SHP77 (cell line): Measurements from ENCODE around the gene CDH3.

Experiments
- DNase-seq, 2 experiments: peaks; one replicate each; lab custom pipeline; 2025; lab: John Stamatoyannopoulos, UW

Gene CDH3

GRCh38 chr16:68644715-68645493 is at the start of gene CDH3:
Gene CDH3 (plus strand): TSS chr16:68645310. CDS start chr16:68645380, 70 bp downstream.
- no peak for DNase-seq

DNA sequence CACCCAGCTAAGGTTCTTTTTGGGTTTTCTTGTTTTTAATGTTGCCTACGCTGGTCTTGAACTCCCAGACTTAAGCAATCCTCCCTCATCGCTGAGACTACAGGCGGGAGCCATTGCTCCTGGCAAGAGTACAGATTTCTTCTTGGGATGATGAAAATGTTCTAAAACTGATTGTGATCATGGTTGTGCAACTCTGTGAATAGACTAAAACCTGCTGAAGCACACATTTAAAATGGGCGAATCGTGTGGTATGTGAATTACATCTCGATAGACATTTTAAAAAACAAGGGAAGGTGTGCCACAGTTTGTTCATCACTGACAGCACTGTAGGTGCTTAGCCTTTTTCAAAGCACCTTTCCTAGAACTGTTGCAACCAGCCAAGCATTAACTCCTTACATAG is 48.8 kb upstream of the CDH3 start:
- no peak for DNase-seq

- no peak for DNase-seq
Measured at GRCh38 chr16:68599586-68599985, 45.5 kb upstream of the CDH3 start.

- DNase-seq: no peak
Measured at GRCh38 chr16:68605746-68606145, 39.4 kb upstream of the CDH3 start.

DNA sequence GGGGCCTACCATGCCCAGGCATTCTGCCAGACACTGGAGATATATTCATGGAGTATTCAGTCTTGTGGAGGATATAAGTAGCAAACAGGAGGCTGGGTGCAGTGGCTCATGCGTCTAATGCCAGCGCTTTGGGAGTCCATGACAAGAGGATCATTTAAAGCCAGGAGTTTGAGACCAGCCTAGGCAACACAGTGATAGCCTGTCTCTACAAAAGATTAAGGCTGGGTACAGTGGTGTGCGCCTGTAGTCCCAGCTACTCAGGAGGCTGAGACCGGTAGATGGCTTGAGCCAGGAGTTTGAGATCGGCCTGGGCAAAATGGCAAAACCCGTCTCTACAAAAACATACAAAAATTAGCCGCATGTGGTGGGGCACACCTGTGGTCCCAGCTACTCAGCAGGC is 37.7 kb upstream of the CDH3 start:
- DNase-seq: no peak

GRCh38 chr16:68608330-68608729 is 36.8 kb upstream of the CDH3 start:
- no peak for DNase-seq

DNA sequence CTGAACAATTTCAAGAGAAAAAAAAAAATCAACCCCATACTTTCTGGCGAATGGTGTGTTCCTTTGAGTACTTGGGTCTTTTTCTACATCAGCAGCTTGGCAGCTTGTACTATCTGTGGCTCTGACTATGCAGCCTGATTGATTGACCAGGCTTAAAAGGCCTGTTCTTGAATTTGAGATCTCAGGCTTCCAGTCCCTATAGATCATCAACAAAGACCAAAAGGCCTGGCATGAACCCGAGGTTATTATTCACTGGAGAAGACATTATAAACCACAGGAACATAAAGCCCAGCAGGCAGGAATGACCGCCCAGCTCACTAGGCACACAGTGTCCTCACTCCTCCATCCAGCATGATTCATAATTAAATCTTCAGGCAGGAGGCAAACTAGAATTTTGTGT is 32.1 kb upstream of the CDH3 start:
- DNase-seq: no peak

GRCh38 chr16:68617734-68618133 is 27.4 kb upstream of the CDH3 start:
- DNase-seq: no peak

DNA sequence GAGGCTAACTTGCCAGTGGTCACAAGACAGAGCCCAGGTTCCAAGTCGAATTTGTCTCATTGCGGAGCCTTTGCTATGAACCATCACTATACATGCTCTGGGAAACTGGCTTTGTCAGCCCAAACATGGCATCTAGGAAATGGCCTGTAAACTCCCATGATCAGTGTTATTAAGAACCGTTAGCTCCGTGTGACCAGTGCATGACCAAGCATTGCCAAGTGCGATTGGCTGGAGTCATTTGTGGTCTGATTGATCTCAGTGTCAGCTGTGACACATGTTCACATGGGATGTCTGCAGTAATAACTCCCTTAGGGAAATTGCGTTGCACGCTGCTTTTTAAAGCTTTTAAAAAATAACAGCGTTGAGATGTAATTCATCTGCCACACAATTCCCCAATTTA is 18.6 kb upstream of the CDH3 start:
- no peak for DNase-seq

DNA sequence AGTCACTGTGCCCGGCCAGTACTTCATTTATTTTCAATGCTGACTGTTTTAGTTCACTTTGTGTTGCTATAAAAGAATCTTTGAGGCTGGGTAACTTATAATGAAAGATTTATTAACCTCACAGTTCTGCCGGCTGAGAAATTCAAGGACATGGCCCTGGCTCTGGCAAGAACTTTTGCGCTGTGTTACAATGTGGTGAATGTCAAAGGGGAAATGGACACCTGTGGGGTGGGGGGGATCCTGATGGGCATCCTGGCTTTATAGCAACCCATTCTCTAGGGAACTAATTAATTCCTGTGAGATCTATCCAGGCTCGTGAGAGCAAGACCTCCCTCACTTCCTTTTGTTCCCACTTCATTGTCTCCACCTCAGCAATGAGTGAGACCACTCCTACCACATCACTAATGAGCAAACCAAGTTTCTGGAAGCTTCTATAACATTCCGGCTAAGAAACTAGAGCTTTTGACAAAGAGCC is 17.1 kb upstream of the CDH3 start:
- DNase-seq: no peak

DNA sequence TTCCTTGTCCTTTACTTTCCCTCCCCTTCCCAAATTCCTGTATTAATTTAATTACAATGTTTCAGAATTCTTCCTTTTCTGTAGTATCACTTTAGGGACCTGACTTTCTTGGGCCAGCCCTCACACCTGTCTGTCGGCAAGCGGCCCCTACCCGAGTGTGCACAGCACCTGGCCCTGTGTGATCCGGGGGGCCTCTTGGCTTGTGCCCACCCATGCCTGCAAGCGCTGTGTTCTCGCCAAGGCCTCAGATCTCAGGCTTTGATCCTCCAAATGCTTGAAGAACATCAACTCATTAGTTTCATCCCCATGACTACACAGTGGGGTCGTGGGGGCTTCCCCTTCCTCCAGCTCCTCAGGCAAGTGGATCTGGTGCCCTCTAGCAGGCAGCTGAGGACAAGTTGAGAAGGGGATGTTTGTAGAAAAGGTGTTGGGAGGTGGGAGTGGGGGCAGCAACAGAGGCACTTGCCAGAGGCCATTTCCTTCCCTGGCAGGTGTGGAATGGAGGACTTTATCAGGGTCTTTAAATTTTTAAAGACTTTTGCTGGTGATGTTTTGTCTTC is 15.7 kb upstream of the CDH3 start:
- no peak for DNase-seq

GRCh38 chr16:68636064-68636560 is 9.0 kb upstream of the CDH3 start:
- no peak for DNase-seq

- DNase-seq: no peak
Measured at GRCh38 chr16:68636818-68637217, 8.3 kb upstream of the CDH3 start.

DNA sequence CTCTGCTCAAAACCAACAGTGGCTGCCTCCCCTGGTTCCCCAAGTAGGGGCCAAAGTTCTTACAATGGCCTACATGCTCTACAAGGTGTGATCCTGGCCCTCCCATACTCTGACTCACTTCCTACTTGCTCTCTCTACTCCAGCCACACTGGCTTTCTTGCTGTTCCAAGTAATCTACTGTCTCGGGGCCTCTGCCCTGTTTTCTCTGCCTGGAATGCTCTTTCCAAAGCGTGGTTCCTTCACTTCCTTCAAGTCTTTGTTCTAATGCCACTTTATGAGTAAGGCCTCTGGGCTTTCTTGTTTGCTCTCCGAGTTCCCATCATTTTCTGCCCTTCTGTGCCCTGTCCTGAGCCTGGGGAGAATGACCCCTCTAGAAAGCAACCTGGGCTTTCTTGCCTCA is 4.1 kb upstream of the CDH3 start:
- DNase-seq: no peak

DNA sequence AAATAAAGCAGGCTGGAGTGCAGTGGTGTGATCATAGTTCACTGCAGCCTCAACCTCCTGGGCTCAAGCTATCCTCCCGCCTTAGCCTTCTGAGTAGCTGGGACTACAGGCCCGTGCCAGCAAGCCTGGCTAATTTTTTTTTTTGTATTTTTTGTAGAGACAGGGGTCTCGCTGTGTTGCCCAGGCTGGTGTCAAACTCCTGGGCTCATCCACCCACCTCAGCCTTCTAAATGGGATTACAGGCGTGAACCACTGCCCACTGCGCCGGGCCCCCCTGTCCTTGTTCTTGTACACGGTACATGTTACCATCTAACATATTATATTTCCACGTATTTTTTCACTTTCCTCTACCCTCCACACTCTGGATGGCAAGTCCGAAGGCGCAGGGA is 3.1 kb upstream of the CDH3 start:
- DNase-seq: no peak

GRCh38 chr16:68642436-68643101 is 2.5 kb upstream of the CDH3 start:
- DNase-seq: peak; percentile 7 to 52

- DNase-seq: no peak
Measured at GRCh38 chr16:68643227-68643626, 1.9 kb upstream of the CDH3 start.

- DNase-seq: no peak
Measured at GRCh38 chr16:68643847-68644246, 1.3 kb upstream of the CDH3 start.

GRCh38 chr16:68644296-68644695 is 814 bp upstream of the CDH3 start:
- no peak for DNase-seq

DNA sequence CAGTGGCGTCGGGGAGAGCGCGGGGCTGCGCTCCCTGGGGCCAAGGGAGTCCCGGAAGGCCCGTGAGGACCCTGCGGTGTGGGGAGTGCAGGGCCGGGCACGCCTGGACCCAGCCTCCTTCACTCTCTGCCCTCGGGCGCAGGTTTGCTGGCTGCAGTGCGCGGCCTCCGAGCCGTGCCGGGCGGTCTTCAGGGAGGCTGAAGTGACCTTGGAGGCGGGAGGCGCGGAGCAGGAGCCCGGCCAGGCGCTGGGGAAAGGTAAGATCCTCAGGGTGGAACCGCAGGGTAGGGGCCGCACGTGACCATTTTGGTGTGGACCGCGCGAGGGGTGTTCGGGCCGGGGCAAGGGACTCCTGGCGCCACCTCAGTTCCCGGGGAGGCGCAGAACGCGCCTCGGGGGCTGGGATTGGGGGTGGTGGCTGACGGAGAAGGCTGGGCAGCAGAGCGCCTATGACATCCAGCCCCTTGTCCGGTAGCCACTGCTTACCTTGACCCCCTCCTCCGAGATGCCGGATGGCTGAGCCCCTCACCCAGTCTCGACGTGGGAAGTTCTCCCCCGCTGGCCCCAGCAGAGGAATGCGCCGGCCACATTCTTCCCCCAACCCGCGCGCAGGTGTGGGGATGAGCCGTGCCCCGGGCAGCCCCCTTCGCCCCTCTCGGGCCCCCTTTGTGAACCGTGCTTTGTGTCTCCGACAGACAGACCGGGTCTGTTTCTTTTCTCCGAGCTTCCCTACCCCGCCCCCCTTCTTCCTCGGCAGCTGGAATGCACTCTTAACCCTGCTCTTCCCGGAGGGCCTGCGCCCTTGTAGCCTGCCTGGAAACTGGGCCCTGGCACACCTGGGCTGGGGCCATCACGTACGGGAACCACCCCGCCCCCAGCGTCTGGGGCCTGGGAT is 631 bp downstream of the CDH3 start:
- DNase-seq: no peak

DNA sequence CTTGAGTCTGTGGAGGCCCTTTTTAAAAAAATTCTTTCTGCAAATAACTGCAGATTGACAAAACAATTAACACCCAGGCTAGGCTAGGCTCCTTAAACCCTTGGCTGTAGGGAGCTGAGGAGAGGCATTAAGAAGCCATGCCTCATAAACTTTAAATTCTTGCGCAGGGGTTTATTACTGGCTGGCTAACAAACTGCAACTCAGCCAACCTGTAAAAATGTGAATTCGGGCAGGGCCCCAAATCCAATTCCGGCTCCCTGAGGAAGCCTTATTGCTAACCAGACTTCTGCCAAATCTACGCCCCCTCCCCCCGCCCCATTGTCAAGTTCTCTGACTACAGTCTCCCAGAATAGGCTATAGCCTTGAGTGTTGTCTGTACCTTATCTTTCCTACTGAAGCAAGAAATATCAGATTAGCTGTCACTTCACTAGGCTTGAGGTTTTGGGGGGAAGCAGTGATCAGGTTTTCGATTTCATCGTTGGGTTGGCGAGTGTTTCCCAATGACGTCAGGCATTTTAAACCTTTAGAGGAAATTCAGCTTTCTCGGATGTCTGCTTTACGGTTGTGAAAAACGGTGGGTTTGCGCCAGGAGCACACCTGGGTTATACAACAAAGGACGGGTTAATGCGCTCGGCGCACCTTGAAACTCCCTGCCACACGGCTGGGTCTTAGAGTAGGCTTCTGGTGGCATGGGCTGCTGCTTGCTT is 2.0 kb downstream of the CDH3 start:
- DNase-seq: no peak
